Stomach (tissue), 9 donors: ENCODE results near the gene CD36. TPM values are rescaled to one million over a fixed set of nuclear protein-coding genes. Genes with fewer than 3 reads are reported as not detected.

Experiments
- DNase-seq, 2 donors: peaks; one replicate each; pipeline versions ENCODE4 v3.0.0 to v3.0.0-alpha.2; 2013 to 2019
- H3K27ac ChIP-seq, 5 donors: fragments of 200-600 bp in 4 of 5; sonication (generic) in 4 of 5; one replicate each; pipeline ENCODE4 v1.5.1; 2013 to 2019; ENCODE audit warnings: mild to moderate bottlenecking in 1 of 5, moderate library complexity in 1 of 5
- H3K27me3 ChIP-seq, 3 donors: fragments of 200-600 bp; sonication (generic); one replicate each; pipeline ENCODE4 v1.5.1; 2017 to 2019; ENCODE audit warnings: mixed run types in 1 of 3
- H3K36me3 ChIP-seq, 4 donors: fragments of 200-600 bp; sonication (generic); 1 replicate in 3 of 4; 2 replicates in 1 of 4; pipeline ENCODE4 v1.5.1; 2016 to 2019
- H3K4me1 ChIP-seq, 4 donors: fragments of 200-600 bp; sonication (generic); one replicate each; pipeline ENCODE4 v1.5.1; 2016 to 2019
- H3K4me3 ChIP-seq, 4 donors: fragments of 200-600 bp; sonication (generic) in 3 of 4; one replicate each; pipeline ENCODE4 v1.5.1; 2016 to 2019; ENCODE audit warnings: mild to moderate bottlenecking in 1 of 4
- H3K9me3 ChIP-seq, 4 donors: fragments of 200-600 bp; sonication (generic); one replicate each; pipeline ENCODE4 v1.5.1; 2016 to 2019
- EP300 ChIP-seq: sonication (generic); formaldehyde crosslinking; IDR thresholded peaks from one replicate; pipeline ENCODE4 v1.6.1; 2017; ENCODE audit warnings: antibody characterized with exemption
- POLR2A ChIP-seq, 4 donors: fragments of 450-650 bp; IDR thresholded peaks; one replicate each; pipeline ENCODE4 v1.6.1; 2016; ENCODE audit warnings: antibody characterized with exemption in 4 of 4, control low read depth in 2 of 4, mild to moderate bottlenecking in 1 of 4, moderate library complexity in 1 of 4
- POLR2AphosphoS5 ChIP-seq, 3 donors: sonication (generic); formaldehyde crosslinking; IDR thresholded peaks; one replicate each; pipeline ENCODE4 v1.6.1; 2016; ENCODE audit warnings: antibody characterized with exemption in 3 of 3
- WGBS, 5 donors: extraction: QIAGEN DNeasy Blood & Tissue Kit in 3 of 5; methylation state at CpG; one replicate each; pipeline versions ENCODE4 v1.1.5 to v1.1.7; 2013 to 2018; 5-methylcytosine and 5-hydroxymethylcytosine counted together
- intact Hi-C: fragments of 100-400 bp; cut with DNase I; formaldehyde crosslinking; loops from one replicate; pipeline ENCODE4 v1.15.1; 2023; ENCODE audit warnings: low total_unique reads
- polyA plus RNA-seq, 3 donors: library from polyadenylated mRNA; stranded (reverse); fragments of 200-250 nt; gene quantifications; one replicate each; pipeline ENCODE4 v1.2.3, GENCODE V29; 2013
- total RNA-seq, 5 donors: library from RNA; depleted of rRNA; stranded (reverse); fragments of >200 nt; gene quantifications; one replicate each; pipeline versions ENCODE4 v1.1.0 to v1.2.3, GENCODE V29; 2014 to 2016
- TF ChIP-seq, protein P1 (sequence below), 7 experiments: fragments of 450-650 bp in 4 of 7; fragments of 200-600 bp in 3 of 7; sonication (generic) in 3 of 7; IDR thresholded peaks; one replicate each; pipeline ENCODE4 v1.5.1; 2016 to 2019; ENCODE audit warnings: antibody characterized with exemption in 7 of 7, control low read depth in 2 of 7, mild to moderate bottlenecking in 1 of 7
- donor health status: healthy with polysubstance abuse.
- donor health status: Bipolar disorder and iron deficiency.
- donor health status: healthy.

CD36 gene
- total and polyA plus RNA-seq, 8 donors = 5.5 to 346 (median 33.5) TPM

DNA sequence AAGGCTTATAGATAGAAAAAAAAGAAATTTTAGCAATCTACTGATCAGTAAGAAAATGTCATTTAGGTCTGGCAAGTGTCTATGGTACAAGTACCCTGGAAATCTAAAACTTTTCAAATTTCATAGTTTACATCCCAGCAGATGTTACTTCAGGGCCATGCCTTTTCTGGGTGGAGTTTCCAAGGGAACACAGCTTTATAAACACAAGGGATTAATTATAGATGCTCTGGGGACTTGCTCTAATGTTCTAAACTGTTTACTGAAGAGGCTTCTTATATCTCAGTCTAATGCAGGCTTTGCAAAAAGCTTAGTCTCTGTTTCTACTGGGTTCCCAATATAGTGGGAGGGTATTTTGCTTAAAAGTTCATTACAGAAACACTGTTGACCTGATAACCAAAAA is 3.1 kb downstream of the CD36 start:
- H3K4me3 ChIP-seq = no peak overlapping the region
- no peaks in the 10 kb centered on the region for H3K27me3 ChIP-seq
- no peak for DNase-seq
- TF ChIP-seq, protein P1, sequence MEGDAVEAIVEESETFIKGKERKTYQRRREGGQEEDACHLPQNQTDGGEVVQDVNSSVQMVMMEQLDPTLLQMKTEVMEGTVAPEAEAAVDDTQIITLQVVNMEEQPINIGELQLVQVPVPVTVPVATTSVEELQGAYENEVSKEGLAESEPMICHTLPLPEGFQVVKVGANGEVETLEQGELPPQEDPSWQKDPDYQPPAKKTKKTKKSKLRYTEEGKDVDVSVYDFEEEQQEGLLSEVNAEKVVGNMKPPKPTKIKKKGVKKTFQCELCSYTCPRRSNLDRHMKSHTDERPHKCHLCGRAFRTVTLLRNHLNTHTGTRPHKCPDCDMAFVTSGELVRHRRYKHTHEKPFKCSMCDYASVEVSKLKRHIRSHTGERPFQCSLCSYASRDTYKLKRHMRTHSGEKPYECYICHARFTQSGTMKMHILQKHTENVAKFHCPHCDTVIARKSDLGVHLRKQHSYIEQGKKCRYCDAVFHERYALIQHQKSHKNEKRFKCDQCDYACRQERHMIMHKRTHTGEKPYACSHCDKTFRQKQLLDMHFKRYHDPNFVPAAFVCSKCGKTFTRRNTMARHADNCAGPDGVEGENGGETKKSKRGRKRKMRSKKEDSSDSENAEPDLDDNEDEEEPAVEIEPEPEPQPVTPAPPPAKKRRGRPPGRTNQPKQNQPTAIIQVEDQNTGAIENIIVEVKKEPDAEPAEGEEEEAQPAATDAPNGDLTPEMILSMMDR (IDR thresholded peaks at IDR 0.05) = no peak
- no peak for TF ChIP-seq POLR2A (IDR thresholded peaks at IDR 0.05)
- TF ChIP-seq POLR2AphosphoS5 (IDR thresholded peaks at IDR 0.05) = no peak
- TF ChIP-seq EP300 = no peak
- no peaks in the 10 kb centered on the region for H3K9me3 ChIP-seq
- no peaks in the 10 kb centered on the region for H3K36me3 ChIP-seq
- intact Hi-C loops = no loop called here
- peak overlapping the region in 1 of 5 donors; percentile 27 for H3K27ac ChIP-seq
- peaks cover 0 to 4% (median 0%) of the 10 kb centered on the region in 4 donors for H3K4me1 ChIP-seq

DNA sequence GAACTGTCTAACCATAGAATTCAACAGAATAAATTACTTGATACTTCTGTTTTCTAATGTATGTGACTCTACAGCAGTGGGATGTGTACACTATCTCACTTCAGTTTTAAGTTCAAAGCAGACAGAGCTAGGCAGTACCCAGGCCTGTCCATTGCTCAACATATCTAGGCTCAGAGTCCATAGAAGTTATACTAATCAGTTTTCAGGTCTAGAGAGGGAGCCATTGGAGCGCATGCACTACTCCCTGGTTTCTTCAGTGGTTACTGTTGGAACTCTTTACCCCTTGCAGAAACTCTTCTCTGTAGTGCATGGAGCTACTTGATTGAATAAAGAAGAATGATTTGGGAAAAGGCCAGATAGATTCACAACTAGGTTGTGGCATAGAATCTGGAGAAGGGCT is 4.4 kb downstream of the CD36 start:
- no peaks in the 10 kb centered on the region for H3K36me3 ChIP-seq
- H3K9me3 ChIP-seq = no peaks in the 10 kb centered on the region
- DNase-seq = no peak
- 65 to 100% (median 93%) methylated on average over 1 of the region's 1 CpG for WGBS, 5 donors
- no peak overlapping the region for H3K4me3 ChIP-seq
- no peaks in the 10 kb centered on the region for H3K27me3 ChIP-seq
- H3K4me1 ChIP-seq = no peaks in the 10 kb centered on the region
- intact Hi-C loops = no loop called here
- no peak for TF ChIP-seq POLR2AphosphoS5 (IDR thresholded peaks at IDR 0.05)
- TF ChIP-seq EP300 = no peak
- TF ChIP-seq, protein P1 (IDR thresholded peaks at IDR 0.05) = no peak
- no peak overlapping the region for H3K27ac ChIP-seq

DNA sequence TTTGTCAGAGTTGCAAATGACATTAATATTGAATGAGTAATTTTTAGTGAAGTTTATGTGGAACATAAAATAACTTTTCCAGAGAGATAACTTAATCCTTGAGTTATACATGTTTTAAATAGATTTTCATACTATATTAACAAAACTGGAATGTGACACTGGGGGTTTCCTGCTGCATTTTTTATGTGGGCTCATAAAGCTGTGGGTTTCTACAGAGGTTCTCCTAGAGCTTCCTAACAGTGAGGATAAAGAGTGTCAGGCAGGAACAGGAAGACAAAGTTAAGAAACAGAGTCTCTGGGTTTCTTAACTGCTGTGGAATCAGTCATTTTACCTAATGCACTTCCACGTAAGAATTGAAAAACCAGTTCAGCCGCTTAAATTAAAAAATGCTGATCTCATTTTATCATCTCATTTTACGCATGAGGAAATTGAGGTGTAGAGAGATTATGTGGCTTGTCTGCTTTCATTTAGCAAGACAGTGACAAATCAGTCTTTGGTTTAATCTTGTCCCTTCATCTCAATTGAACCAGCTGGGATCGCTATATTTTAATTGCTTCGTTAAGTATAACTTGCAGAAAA is 5.0 kb downstream of the CD36 start:
- no peak for DNase-seq
- H3K4me1 ChIP-seq = no peaks in the 10 kb centered on the region
- no peaks in the 10 kb centered on the region for H3K9me3 ChIP-seq
- intact Hi-C loops = no loop called here
- no peak overlapping the region for H3K4me3 ChIP-seq
- TF ChIP-seq EP300 = no peak
- TF ChIP-seq POLR2A (IDR thresholded peaks at IDR 0.05) = no peak
- no peak for TF ChIP-seq POLR2AphosphoS5 (IDR thresholded peaks at IDR 0.05)
- TF ChIP-seq, protein P1 (IDR thresholded peaks at IDR 0.05) = no peak
- 65 to 74% (median 68%) methylated on average over 5 of the region's 5 CpGs for WGBS, 5 donors
- H3K36me3 ChIP-seq = no peaks in the 10 kb centered on the region
- peak overlapping the region in 1 of 5 donors; percentile 29 for H3K27ac ChIP-seq
- no peaks in the 10 kb centered on the region for H3K27me3 ChIP-seq

DNA sequence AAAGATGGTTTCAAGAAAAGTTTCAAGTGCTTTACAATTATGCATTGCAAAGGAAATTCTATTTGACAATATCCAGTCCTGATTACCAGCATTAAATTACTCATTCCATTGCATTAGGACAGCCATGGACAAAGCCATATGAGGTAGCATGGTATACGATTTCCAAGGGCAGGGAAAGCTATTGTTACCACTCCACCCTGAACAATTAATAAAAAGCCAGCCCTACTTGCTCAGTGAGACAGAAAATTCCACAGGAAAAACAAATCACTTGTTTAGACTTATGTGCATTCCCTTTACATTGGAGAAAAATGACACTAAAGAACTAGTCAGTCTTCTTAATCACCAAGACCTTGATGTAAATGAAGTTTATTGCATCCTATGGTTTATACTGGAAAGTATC is 5.6 kb downstream of the CD36 start:
- intact Hi-C loops = no loop called here
- Histone ChIP-seq H3K27me3 (no peaks in the 10 kb centered on the region), H3K27ac (no peak overlapping the region), H3K4me3 (no peak overlapping the region), H3K9me3 (no peaks in the 10 kb centered on the region), H3K4me1 (no peaks in the 10 kb centered on the region), H3K36me3 (no peaks in the 10 kb centered on the region)
- TF ChIP-seq, protein P1 (IDR thresholded peaks at IDR 0.05) = no peak
- TF ChIP-seq POLR2A (IDR thresholded peaks at IDR 0.05) (no peak), EP300 (no peak), POLR2AphosphoS5 (IDR thresholded peaks at IDR 0.05) (no peak)
- DNase-seq = no peak
- 55 to 83% (median 77%) methylated on average over 1 of the region's 1 CpG for WGBS, 5 donors
